ENCODE data around the gene XRCC4. TPM values are rescaled to one million over a fixed set of nuclear protein-coding genes. Genes with fewer than 3 reads are reported as not detected.
"Not testable (repeated sequence)": the region's sequence is repeated elsewhere in the genome, so short reads cannot be mapped to it uniquely, and the experiment has no call there.

Gene XRCC4
- total and polyA plus RNA-seq, 12 donors, result 2.4 to 15.8 (median 6.3) TPM

DNA sequence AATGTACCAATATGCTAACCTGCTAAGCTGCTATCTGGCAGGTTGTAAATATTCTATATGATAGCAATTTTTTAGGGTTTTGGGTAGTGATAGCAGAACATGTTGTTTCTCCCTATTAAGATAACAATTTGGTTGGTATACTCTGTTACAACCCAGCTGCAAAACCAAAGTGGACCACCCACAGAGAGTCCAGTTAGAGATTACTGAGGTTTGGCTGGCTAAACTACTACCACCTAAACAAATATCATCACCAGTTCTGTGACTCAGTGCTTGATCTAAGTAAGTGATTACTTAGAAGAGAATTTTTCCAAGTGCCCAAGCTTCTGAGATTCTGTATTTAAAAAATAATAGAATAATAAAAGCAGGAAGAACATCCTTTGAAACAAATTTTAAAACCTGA lies 72.3 kb downstream of the XRCC4 start:
- Histone ChIP-seq H3K4me3 (no peak overlapping the region), H3K27ac (no peak overlapping the region), H3K9me3 (replicated peaks in 1 of 3) (peaks cover 0 to 6% (median 0%) of the 10 kb centered on the region in 3 donors), H3K36me3 (replicated peaks in 1 of 2) (no peaks in the 10 kb centered on the region), H3K27me3 (no peaks in the 10 kb centered on the region), H3K4me1 (replicated peaks in 1 of 2) (peaks cover 0 to 6% of the 10 kb centered on the region in 2 donors)
- no peak for DNase-seq
- TF ChIP-seq CTCF (IDR thresholded peaks at IDR 0.05) (no peak), POLR2A (IDR thresholded peaks at IDR 0.05) (no peak)
- intact Hi-C loops (cut with DNase I), result no loop called here

- no peak for TF ChIP-seq CTCF (IDR thresholded peaks at IDR 0.05)
- TF ChIP-seq POLR2A (IDR thresholded peaks at IDR 0.05), result no peak
- WGBS, 4 donors, result 99 to 100% (median 100%) methylated on average over 1 of the region's 1 CpG
- no peak for DNase-seq
Measured at GRCh38 chr5:83151821-83152220, 74.5 kb downstream of the XRCC4 start.

DNA sequence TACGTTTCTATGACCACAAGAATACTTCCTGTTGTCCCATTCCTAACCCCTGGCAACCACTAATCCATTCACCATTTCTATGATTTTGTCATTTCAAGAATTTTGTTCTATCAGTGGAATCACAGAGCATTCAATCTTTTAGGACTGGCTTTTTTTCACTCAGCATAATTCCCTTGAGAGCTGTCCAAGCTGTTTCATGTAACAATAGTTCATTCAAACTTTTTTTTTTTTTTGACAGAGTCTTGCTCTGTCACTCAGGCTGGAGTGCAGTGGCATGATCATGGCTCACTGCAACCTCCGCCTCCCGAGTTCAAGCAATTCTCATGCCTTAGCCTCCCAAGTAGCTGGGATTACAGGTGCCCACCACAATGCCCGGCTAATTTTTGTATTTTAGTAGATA lies 75.6 kb downstream of the XRCC4 start:
- DNase-seq; H3K4me3 ChIP-seq; H3K4me1 ChIP-seq (replicated peaks in 1 of 2); H3K27ac ChIP-seq; intact Hi-C loops (cut with DNase I); H3K27me3 ChIP-seq; H3K36me3 ChIP-seq (replicated peaks in 1 of 2): not testable (repeated sequence)
- peaks cover 0 to 10% (median 0%) of the 10 kb centered on the region in 3 donors for H3K9me3 ChIP-seq (replicated peaks in 1 of 3)
- WGBS, 4 donors, result 82 to 88% (median 86%) methylated on average over 4 of the region's 4 CpGs

More at GRCh38 chr5:83151821-83152220, 74.5 kb downstream of the XRCC4 start:
- H3K27ac ChIP-seq, result no peak overlapping the region
- intact Hi-C loops (cut with DNase I), result no loop called here
- no peaks in the 10 kb centered on the region for H3K36me3 ChIP-seq (replicated peaks in 1 of 2)
- peaks cover 0 to 6% (median 0%) of the 10 kb centered on the region in 3 donors for H3K9me3 ChIP-seq (replicated peaks in 1 of 3)
- no peaks in the 10 kb centered on the region for H3K4me1 ChIP-seq (replicated peaks in 1 of 2)
- H3K27me3 ChIP-seq, result no peaks in the 10 kb centered on the region
- no peak overlapping the region for H3K4me3 ChIP-seq

- Histone ChIP-seq H3K27me3 (no peaks in the 10 kb centered on the region), H3K9me3 (replicated peaks in 1 of 3) (peaks cover 0 to 5% (median 3%) of the 10 kb centered on the region in 3 donors), H3K4me3 (no peak overlapping the region), H3K36me3 (replicated peaks in 1 of 2) (no peaks in the 10 kb centered on the region), H3K4me1 (replicated peaks in 1 of 2) (peaks cover 0 to 3% of the 10 kb centered on the region in 2 donors), H3K27ac (no peak overlapping the region)
- TF ChIP-seq POLR2A (IDR thresholded peaks at IDR 0.05) (no peak), CTCF (IDR thresholded peaks at IDR 0.05) (no peak)
- 76 to 95% (median 77%) methylated on average over 2 of the region's 2 CpGs for WGBS, 4 donors
- intact Hi-C loops (cut with DNase I), result no loop called here
- no peak for DNase-seq
Measured at GRCh38 chr5:83156001-83156400, 78.7 kb downstream of the XRCC4 start.

GRCh38 chr5:83157163-83157562 lies 79.8 kb downstream of the XRCC4 start:
- H3K27ac ChIP-seq, result no peak overlapping the region
- WGBS, 4 donors, result 49 to 59% (median 52%) methylated on average over 2 of the region's 2 CpGs
- intact Hi-C loops (cut with DNase I), result no loop called here

More at GRCh38 chr5:83157163-83157562, 79.8 kb downstream of the XRCC4 start:
- Histone ChIP-seq H3K9me3 (replicated peaks in 1 of 3) (peaks cover 0 to 5% (median 3%) of the 10 kb centered on the region in 3 donors), H3K27me3 (no peaks in the 10 kb centered on the region), H3K4me3 (no peak overlapping the region), H3K36me3 (replicated peaks in 1 of 2) (no peaks in the 10 kb centered on the region), H3K4me1 (replicated peaks in 1 of 2) (peaks cover 0 to 3% of the 10 kb centered on the region in 2 donors)
- no peak for DNase-seq
- TF ChIP-seq CTCF (IDR thresholded peaks at IDR 0.05) (no peak), POLR2A (IDR thresholded peaks at IDR 0.05) (no peak)

Measured in adrenal gland (tissue), 12 donors.